GM18868 (cell line): ENCODE data around the gene STK11.
"Not testable (repeated sequence)": the region's sequence is repeated elsewhere in the genome, so short reads cannot be mapped to it uniquely, and the experiment has no call there.

Experiments
- ATAC-seq: cut with Tn5 transposase; IDR thresholded peaks from one replicate; pipeline ENCODE4 v1.9.1; 2021; ENCODE audit warnings: mild to moderate bottlenecking, moderate library complexity; ENCODE audit not compliant: unreplicated experiment

Gene STK11

GRCh38 chr19:1236576-1236975 lies 31.0 kb downstream of the STK11 start:
- no peak for ATAC-seq

- ATAC-seq: no peak
Measured at GRCh38 chr19:1237027-1237659, 31.6 kb downstream of the STK11 start.

- no peak for ATAC-seq
Measured at GRCh38 chr19:1237754-1238368, 32.3 kb downstream of the STK11 start, which contains the start of gene CBARP. CBARP (minus strand) TSS chr19:1238005; CDS start chr19:1236100, 1,905 bp downstream.

- ATAC-seq: no peak
Measured at GRCh38 chr19:1238369-1239303, 33.1 kb downstream of the STK11 start.

- ATAC-seq: no peak
Measured at GRCh38 chr19:1239420-1239795, 33.8 kb downstream of the STK11 start.

- ATAC-seq: no peak
Measured at GRCh38 chr19:1239796-1240737, 34.5 kb downstream of the STK11 start.

- no peak for ATAC-seq
Measured at GRCh38 chr19:1240925-1241324, 35.3 kb downstream of the STK11 start.

GRCh38 chr19:1241417-1242095 lies 36.0 kb downstream of the STK11 start, which contains the start of gene ATP5F1D:
ATP5F1D (plus strand) TSS chr19:1241751; CDS start chr19:1241851, 100 bp downstream.
- peak; percentile 54 for ATAC-seq

- ATAC-seq: no peak
Measured at GRCh38 chr19:1243768-1244692, 38.5 kb downstream of the STK11 start.

GRCh38 chr19:1244693-1245451 lies 39.3 kb downstream of the STK11 start:
- no peak for ATAC-seq

- no peak for ATAC-seq
Measured at GRCh38 chr19:1245494-1246264, 40.1 kb downstream of the STK11 start.

- ATAC-seq: not testable (repeated sequence)
Measured at GRCh38 chr19:1246265-1247087, 40.9 kb downstream of the STK11 start.

GRCh38 chr19:1247748-1248138 lies 42.2 kb downstream of the STK11 start:
- no peak for ATAC-seq

GRCh38 chr19:1248139-1248785 lies 42.7 kb downstream of the STK11 start, which contains the start of gene MIDN:
MIDN (plus strand) TSS chr19:1248583; CDS start chr19:1250297, 1,714 bp downstream.
- ATAC-seq: peak; percentile 5

- peak; percentile 33 for ATAC-seq
Measured at GRCh38 chr19:1248786-1249297, 43.3 kb downstream of the STK11 start.
